ENCODE data around the gene FAM210A. TPM values are rescaled to one million over a fixed set of nuclear protein-coding genes. Genes with fewer than 3 reads are reported as not detected.

The FAM210A gene
- total RNA-seq, 1 donor from 2014 or later = 19.9 TPM

- intact Hi-C loops (cut with micrococcal nuclease) = no loop called here
Observed at GRCh38 chr18:13646633-13647032, 79.7 kb downstream of the FAM210A start.

GRCh38 chr18:13645093-13645492 lies 81.3 kb downstream of the FAM210A start:
- intact Hi-C loops (cut with micrococcal nuclease) = no loop called here

- intact Hi-C loops (cut with micrococcal nuclease) = no loop called here
Observed at GRCh38 chr18:13643261-13643751, 83.1 kb downstream of the FAM210A start.

- intact Hi-C loops (cut with micrococcal nuclease) = no loop called here
Observed at GRCh38 chr18:13642440-13642827, 83.9 kb downstream of the FAM210A start.

- intact Hi-C loops (cut with micrococcal nuclease) = no loop called here
Observed at GRCh38 chr18:13641551-13642439, 84.6 kb downstream of the FAM210A start.

GRCh38 chr18:13640266-13640860 lies 86.0 kb downstream of the FAM210A start:
- intact Hi-C loops (cut with micrococcal nuclease) = no loop called here

- intact Hi-C loops (cut with micrococcal nuclease) = no loop called here
Observed at GRCh38 chr18:13638719-13639595, 87.4 kb downstream of the FAM210A start.

- intact Hi-C loops (cut with micrococcal nuclease) = no loop called here
Observed at GRCh38 chr18:13635046-13635445, 91.3 kb downstream of the FAM210A start.

GRCh38 chr18:13633700-13634099 lies 92.7 kb downstream of the FAM210A start:
- intact Hi-C loops (cut with micrococcal nuclease) = no loop called here

GRCh38 chr18:13630716-13631268 lies 95.6 kb downstream of the FAM210A start:
- intact Hi-C loops (cut with micrococcal nuclease) = loop anchor here (1.0 kb wide), 2 partner anchors 72 to 414 kb away; no protein-coding TSS in a partner anchor

GRCh38 chr18:13629841-13630715 lies 96.3 kb downstream of the FAM210A start:
- intact Hi-C loops (cut with micrococcal nuclease) = loop anchor here (1.0 kb wide), 2 partner anchors 72 to 414 kb away; no protein-coding TSS in a partner anchor

- intact Hi-C loops (cut with micrococcal nuclease) = no loop called here
Observed at GRCh38 chr18:13628211-13628610, 98.1 kb downstream of the FAM210A start.

- intact Hi-C loops (cut with micrococcal nuclease) = no loop called here
Observed at GRCh38 chr18:13627639-13628038, 98.7 kb downstream of the FAM210A start.

- intact Hi-C loops (cut with micrococcal nuclease) = no loop called here
Observed at GRCh38 chr18:13626544-13626908, 99.8 kb downstream of the FAM210A start.

- intact Hi-C loops (cut with micrococcal nuclease) = no loop called here
Observed at GRCh38 chr18:13625843-13626543, 100.4 kb downstream of the FAM210A start.

- intact Hi-C loops (cut with micrococcal nuclease) = no loop called here
Observed at GRCh38 chr18:13625355-13625754, 101.0 kb downstream of the FAM210A start.

- intact Hi-C loops (cut with micrococcal nuclease) = no loop called here
Observed at GRCh38 chr18:13624563-13625237, 101.7 kb downstream of the FAM210A start.

GRCh38 chr18:13623871-13624270 lies 102.5 kb downstream of the FAM210A start:
- intact Hi-C loops (cut with micrococcal nuclease) = no loop called here

GRCh38 chr18:13623348-13623747 lies 103.0 kb downstream of the FAM210A start:
- intact Hi-C loops (cut with micrococcal nuclease) = no loop called here

All from T-helper 2 cell treated with Interferon-gamma antibody and Interleukin-4, amounts not matched to agents 100 ng/mL and 5 ng/mL, for 36 hours (primary cell).